ENCODE results near the gene SIM2. TPM values are rescaled to one million over a fixed set of nuclear protein-coding genes. Genes with fewer than 3 reads are reported as not detected.

SIM2 gene
- total RNA-seq, 1 experiment from 2014 or later = not detected

DNA sequence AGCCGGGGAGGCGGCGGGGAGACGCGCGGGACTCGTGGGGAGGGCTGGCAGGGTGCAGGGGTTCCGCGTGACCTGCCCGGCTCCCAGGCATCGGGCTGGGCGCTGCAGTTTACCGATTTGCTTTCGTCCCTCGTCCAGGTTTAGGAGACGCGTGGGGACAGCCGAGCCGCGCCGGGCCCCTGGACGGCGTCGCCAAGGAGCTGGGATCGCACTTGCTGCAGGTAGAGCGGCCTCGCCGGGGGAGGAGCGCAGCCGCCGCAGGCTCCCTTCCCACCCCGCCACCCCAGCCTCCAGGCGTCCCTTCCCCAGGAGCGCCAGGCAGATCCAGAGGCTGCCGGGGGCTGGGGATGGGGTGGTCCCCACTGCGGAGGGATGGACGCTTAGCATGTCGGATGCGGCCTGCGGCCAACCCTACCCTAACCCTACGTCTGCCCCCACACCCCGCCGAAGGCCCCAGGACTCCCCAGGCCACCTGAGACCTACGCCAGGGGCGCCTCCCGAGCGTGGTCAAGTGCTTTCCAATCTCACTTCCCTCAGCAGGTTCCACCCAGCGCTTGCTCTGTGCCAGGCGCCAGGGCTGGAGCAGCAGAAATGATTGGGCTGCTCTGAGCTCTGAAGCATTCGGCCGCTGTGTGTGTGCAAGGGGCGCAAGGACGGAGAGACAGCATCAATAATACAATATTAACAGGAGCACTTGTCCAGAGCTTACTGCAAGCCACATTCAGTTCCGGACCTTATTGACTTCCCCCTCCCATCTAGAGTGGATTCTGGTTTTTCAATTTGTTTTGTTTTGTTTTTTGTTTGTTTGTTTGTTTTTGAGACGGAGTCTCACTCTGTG lies 10.3 kb downstream of the SIM2 start:
- H3K4me1 Mint-ChIP-seq = peaks cover 39 to 50% of the 10 kb centered on the region in 2 experiments

More for the DNA sequence above, 10.3 kb downstream of the SIM2 start:
- Histone ChIP-seq H3K9me3 (ENCODE audit: control insufficient read depth, low read depth, low read length) (no peaks in the 10 kb centered on the region), H3K27me3 (ENCODE audit: insufficient read depth, low read length) (peaks cover 58% of the 10 kb centered on the region), H4K8ac (replicated peaks; ENCODE audit: insufficient read length, low read depth, low read length) (no peak overlapping the region), H2AK5ac (ENCODE audit: insufficient read length, low read length) (no peak overlapping the region), H2BK12ac (ENCODE audit: insufficient read length, low read depth, low read length) (no peak overlapping the region), H3K4me1 (ENCODE audit: insufficient read depth, low read length) (0 out of 2 replicates have a peak, but pooled peaks cover 2% of the 10 kb centered on the region), H2AFZ (ENCODE audit: low read length) (no peak overlapping the region), H2BK120ac (ENCODE audit: low read depth, low read length, poor library complexity, severe bottlenecking) (no peak overlapping the region), H3K18ac (ENCODE audit: insufficient read length, low read depth, low read length) (no peak overlapping the region), H3K23ac (ENCODE audit: insufficient read length, low read depth, low read length) (no peak overlapping the region), H3K4ac (ENCODE audit: low read depth, low read length) (no peak overlapping the region), H3K27ac (ENCODE audit: insufficient read length, low read depth, low read length) (no peak overlapping the region), H3K9ac (ENCODE audit: extremely low read depth, insufficient read length, low read length) (no peak overlapping the region), H4K91ac (ENCODE audit: insufficient read length, low read depth, low read length) (no peak overlapping the region), H2BK15ac (ENCODE audit: low read depth, low read length) (no peak overlapping the region), H3T11ph (ENCODE audit: low read length) (no peak overlapping the region), H4K20me1 (ENCODE audit: control insufficient read depth, insufficient read depth, insufficient read length) (peaks cover 2% of the 10 kb centered on the region), H3K56ac (ENCODE audit: insufficient read length, low read depth, low read length) (no peak overlapping the region), H4K5ac (ENCODE audit: insufficient read length, low read depth, low read length) (no peak overlapping the region), H3K14ac (ENCODE audit: insufficient read depth, low read length) (no peak overlapping the region), H3K79me1 (ENCODE audit: insufficient read depth, low read depth, low read length, poor library complexity, severe bottlenecking) (no peaks in the 10 kb centered on the region), H2BK5ac (ENCODE audit: insufficient read length, low read length) (no peak overlapping the region), H2BK20ac (ENCODE audit: low read depth, low read length, poor library complexity, severe bottlenecking) (no peak overlapping the region), H3K79me2 (ENCODE audit: insufficient read depth, low read length) (no peaks in the 10 kb centered on the region), H3K4me2 (ENCODE audit: insufficient read depth, insufficient read length, low read length) (peak overlapping the region; percentile 77), H3K23me2 (ENCODE audit: insufficient read length, low read depth, low read length, poor library complexity, severe bottlenecking) (peaks cover 10% of the 10 kb centered on the region)
- peaks cover 0 to 4% (median 1%) of the 10 kb centered on the region in 3 experiments; a peak in 3 of 7 replicates for H3K36me3 Mint-ChIP-seq (ENCODE audit: insufficient read depth in 1 of 3, low read depth in 3 of 3)
- WGBS (ENCODE audit: extremely low coverage, insufficient read length, low lambda C conversion rate) = no CpG with 5 or more reads among the region's 55 CpGs
- peaks cover 100% of the 10 kb centered on the region for H3K27me3 Mint-ChIP-seq (ENCODE audit: low read depth)
- H3K4me3 Mint-ChIP-seq = peak overlapping the region in 1 of 2 experiments; percentile 80; a peak in 3 of 5 replicates
- peaks cover 4% of the 10 kb centered on the region in 2 experiments; a peak in 3 of 5 replicates for H3K9me3 Mint-ChIP-seq
- no peak overlapping the region for H3K27ac Mint-ChIP-seq
- TF ChIP-seq, protein P1, sequence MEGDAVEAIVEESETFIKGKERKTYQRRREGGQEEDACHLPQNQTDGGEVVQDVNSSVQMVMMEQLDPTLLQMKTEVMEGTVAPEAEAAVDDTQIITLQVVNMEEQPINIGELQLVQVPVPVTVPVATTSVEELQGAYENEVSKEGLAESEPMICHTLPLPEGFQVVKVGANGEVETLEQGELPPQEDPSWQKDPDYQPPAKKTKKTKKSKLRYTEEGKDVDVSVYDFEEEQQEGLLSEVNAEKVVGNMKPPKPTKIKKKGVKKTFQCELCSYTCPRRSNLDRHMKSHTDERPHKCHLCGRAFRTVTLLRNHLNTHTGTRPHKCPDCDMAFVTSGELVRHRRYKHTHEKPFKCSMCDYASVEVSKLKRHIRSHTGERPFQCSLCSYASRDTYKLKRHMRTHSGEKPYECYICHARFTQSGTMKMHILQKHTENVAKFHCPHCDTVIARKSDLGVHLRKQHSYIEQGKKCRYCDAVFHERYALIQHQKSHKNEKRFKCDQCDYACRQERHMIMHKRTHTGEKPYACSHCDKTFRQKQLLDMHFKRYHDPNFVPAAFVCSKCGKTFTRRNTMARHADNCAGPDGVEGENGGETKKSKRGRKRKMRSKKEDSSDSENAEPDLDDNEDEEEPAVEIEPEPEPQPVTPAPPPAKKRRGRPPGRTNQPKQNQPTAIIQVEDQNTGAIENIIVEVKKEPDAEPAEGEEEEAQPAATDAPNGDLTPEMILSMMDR (conservative IDR thresholded peaks at IDR 0.05) = no peak
- DNase-seq = peak; percentile 56

Measured in H9 (cell line).